Measurements from ENCODE around the gene SIRT6.

The SIRT6 gene

DNA sequence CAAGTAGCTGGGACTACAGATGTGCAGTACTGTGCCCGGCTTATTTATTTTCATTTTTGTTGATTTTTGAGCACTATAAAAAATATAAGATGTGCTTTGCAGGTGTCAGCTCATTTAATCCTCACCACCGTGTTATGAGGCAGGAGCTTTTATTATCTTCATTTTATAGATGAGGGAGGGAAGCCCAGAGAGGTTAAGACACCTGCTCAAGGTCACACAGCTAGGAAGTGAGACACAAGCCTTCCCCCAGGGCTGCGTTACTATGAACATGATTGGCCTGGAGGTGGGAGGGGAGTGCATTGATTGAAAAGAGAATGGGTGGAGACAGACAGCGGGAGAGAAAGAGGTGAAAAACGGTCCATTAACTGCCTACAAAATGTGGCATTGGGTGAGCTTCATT lies 7.3 kb upstream of the SIRT6 start:
- ChIA-PET CTCF (interaction anchor here (1.0 kb wide), 1 partner anchor 11 kb away, joined by 3 read pairs; no protein-coding TSS in a partner anchor), POLR2A (ENCODE audit: low non-redundant PET) (no interaction called here)
- no peak for DNase-seq (ENCODE audit: low spot score)
- H3K27ac ChIP-seq: no peak overlapping the region
- TF ChIP-seq, protein P1, sequence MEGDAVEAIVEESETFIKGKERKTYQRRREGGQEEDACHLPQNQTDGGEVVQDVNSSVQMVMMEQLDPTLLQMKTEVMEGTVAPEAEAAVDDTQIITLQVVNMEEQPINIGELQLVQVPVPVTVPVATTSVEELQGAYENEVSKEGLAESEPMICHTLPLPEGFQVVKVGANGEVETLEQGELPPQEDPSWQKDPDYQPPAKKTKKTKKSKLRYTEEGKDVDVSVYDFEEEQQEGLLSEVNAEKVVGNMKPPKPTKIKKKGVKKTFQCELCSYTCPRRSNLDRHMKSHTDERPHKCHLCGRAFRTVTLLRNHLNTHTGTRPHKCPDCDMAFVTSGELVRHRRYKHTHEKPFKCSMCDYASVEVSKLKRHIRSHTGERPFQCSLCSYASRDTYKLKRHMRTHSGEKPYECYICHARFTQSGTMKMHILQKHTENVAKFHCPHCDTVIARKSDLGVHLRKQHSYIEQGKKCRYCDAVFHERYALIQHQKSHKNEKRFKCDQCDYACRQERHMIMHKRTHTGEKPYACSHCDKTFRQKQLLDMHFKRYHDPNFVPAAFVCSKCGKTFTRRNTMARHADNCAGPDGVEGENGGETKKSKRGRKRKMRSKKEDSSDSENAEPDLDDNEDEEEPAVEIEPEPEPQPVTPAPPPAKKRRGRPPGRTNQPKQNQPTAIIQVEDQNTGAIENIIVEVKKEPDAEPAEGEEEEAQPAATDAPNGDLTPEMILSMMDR (conservative IDR thresholded peaks at IDR 0.05; ENCODE audit: low read depth): no peak

DNA sequence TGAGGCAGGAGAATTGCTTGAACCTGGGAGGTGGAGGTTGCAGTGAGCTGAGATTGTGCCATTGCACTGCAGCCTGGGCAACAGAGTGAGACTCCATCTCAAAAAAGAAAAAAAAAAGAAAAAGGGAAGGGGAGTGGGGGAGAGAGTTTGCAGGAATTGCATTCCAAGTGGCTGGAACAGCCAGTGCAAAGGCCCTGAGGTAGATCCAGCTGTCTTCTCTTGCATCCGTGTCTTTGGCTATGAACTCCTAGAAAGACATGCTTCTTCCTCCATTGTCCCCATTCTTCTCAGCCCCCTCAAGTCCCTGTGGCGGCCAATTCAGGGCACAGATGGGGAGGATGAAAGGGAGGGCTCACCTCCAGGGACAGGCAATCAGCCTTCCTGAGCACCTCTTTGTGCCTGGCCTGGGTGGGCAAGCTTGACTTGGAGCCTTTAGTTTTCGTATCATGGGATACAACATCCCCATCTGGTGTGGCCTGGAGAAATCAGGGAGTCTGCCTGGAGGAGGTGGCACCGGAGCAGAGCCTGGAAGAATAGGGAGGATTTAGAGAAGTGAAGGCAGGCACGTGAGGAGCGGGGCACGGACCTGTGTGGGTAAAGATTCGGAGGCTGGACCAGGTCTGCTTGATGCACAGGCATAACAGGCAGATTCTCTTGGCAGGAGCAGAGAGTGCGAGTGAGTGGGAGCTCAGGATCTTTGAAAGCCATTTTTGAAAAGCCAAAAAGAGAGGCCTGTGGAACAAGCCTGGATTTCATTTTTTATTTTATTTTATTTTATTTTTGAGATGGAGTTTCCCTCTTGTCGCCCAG lies 5.2 kb upstream of the SIRT6 start:
- TF ChIP-seq, protein P1 (conservative IDR thresholded peaks at IDR 0.05; ENCODE audit: low read depth): no peak
- ChIA-PET CTCF (no interaction called here), POLR2A (ENCODE audit: low non-redundant PET) (no interaction called here)
- H3K27ac ChIP-seq: no peak overlapping the region
- DNase-seq (ENCODE audit: low spot score): no peak

DNA sequence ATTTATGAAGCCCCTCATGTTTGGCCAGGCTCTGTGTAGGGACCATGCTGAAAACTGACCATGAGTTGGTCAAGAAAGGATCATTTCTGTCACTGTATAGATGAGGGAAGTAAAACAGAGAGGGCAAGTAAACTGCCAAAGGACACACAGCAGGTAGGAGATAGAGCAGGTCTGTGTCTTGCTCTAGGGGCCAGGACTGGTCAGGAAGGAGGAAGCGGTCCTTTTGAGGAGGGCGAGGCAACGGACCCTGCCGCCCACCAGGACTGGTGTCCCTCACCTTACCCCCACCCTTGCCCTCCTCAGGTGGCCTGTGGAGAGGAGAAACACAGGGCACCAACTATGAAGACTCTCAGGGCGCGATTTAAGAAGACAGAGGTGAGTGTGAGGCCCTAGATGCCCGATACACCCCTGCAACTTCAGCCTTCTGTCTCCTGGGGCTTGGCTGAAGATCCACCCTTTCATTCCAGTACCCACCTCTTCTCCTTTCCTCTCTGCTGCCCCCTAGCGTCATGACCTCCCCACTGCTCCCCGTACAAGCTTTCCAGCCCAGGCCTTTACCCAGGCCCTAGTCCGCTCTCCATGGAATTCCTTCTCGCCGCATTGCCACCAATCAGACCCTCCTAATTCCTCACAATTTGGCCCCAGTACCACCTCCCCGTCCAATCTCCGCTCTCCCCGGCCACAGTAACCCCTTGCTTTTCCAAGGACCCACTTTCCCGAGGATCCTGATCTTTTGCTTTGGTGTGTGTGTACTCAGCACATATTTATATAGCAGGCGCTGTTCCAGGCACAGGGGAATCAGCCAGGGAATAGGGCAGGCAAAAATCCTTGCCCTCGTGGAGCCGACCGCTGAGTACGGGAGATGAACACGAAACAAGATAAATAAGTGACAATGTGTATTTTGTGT lies 4.0 kb upstream of the SIRT6 start:
- ChIA-PET CTCF (interaction anchor here (0.6 kb wide), 3 partner anchors 45 to 530 kb away, joined by 3 to 6 read pairs (median 4); no protein-coding TSS in a partner anchor), POLR2A (ENCODE audit: low non-redundant PET) (no interaction called here)
- no peak overlapping the region for H3K27ac ChIP-seq
- DNase-seq (ENCODE audit: low spot score): peak; percentile 76
- TF ChIP-seq, protein P1 (conservative IDR thresholded peaks at IDR 0.05; ENCODE audit: low read depth): peak; percentile 85

DNA sequence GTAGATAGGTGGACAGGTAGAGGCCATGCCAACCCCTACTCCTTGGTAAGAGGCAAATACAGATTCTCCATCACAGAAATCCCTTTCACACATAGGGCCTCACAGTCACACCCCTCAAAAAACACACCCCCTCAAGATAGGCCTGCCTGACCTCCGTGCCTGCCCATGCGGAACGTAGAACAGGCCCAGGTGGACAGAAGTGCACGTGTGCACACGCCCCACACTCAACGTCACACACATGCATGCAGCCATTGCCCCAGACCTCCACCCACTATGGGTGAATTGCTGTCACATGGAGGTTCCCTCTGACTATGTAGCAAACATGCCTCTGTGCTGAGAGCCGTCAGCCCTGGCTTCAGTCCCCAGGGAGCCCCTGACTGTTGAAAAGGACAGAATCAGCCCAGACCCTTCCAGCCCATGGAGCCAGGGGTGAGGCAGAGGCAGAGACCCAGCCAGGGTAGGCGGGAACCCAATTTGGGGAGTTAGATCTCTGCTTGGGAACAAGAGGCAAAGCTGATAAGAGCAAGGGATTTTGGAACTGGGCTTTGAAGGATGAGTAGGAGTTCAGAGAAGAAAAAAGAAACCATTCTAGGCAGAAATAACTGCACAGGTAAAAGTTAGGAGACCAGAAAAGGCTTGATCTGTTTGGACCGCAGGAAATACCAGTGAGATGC lies 3.2 kb upstream of the SIRT6 start:
- no peak overlapping the region for H3K27ac ChIP-seq
- no peak for DNase-seq (ENCODE audit: low spot score)
- CTCF ChIA-PET: no interaction called here
- TF ChIP-seq, protein P1 (conservative IDR thresholded peaks at IDR 0.05; ENCODE audit: low read depth): no peak
- POLR2A ChIA-PET (ENCODE audit: low non-redundant PET): no interaction called here

DNA sequence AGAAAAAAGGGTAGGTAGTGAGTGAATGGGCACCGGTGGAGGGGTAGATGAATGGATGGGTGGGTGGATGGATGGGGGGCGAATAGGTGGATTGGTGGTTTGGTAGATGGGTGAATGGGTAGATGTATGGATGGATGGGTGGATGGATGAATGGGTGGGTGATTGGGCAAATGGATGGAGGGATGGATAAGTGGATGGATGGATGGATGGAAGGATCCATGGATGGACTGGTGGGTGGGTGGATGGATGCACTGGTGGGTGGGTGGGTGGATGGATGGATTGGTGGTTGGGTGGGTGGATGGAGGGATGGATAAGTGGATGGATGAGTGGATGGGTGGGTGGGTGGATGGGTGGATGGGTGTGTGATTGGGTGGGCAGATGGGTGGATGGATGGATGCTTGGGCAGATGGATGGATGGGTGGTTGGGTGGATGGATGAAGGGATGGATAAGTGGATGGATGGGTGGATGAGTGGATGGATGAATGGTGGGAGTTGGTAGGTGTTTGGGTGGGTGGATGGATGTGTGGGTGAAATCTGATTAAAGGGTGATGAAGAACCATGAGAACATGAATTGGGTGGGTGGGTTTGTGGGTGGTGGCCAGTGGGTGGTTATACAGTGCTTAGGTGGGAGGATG lies 2.5 kb upstream of the SIRT6 start:
- POLR2A ChIA-PET (ENCODE audit: low non-redundant PET): no interaction called here
- CTCF ChIA-PET: interaction anchor here (0.7 to 1.0 kb wide), 2 partner anchors 44 to 82 kb away, joined by 3 to 5 read pairs; no protein-coding TSS in a partner anchor
- TF ChIP-seq, protein P1 (conservative IDR thresholded peaks at IDR 0.05; ENCODE audit: low read depth): no peak
- H3K27ac ChIP-seq: no peak overlapping the region
- DNase-seq (ENCODE audit: low spot score): no peak
